ENCODE measurements around the gene MTUS2. TPM values are rescaled to one million over a fixed set of nuclear protein-coding genes. Genes with fewer than 3 reads are reported as not detected.

The MTUS2 gene
- total and polyA plus RNA-seq, 2 experiments from 2014 or later, result 3.0 to 4.3 TPM

GRCh38 chr13:29504691-29505090 is 684.6 kb downstream of the MTUS2 start:
- no peaks in the 10 kb centered on the region for H4K20me1 ChIP-seq (ENCODE audit: insufficient read depth, poor library complexity, severe bottlenecking)
- H3K4me2 ChIP-seq, result no peak overlapping the region
- peaks cover 13% of the 10 kb centered on the region for H3K27me3 ChIP-seq
- TF ChIP-seq CTCF (IDR thresholded peaks at IDR 0.05; ENCODE audit: poor library complexity), result no peak
- TF ChIP-seq EZH2 (IDR thresholded peaks at IDR 0.05; ENCODE audit: borderline replicate concordance), result no peak
- TF ChIP-seq EZH2phosphoT487 (IDR thresholded peaks at IDR 0.05; ENCODE audit: low read depth, severe bottlenecking, unreplicated experiment), result no peak
- H3K9me2 ChIP-seq (replicated peaks; ENCODE audit: insufficient read depth), result no peaks in the 10 kb centered on the region
- H2AFZ ChIP-seq, result no peak overlapping the region
- H3K9me3 ChIP-seq (ENCODE audit: low read depth), result no peaks in the 10 kb centered on the region
- H3K27ac ChIP-seq, result no peak overlapping the region
- WGBS (ENCODE audit: low lambda C conversion rate, missing lambda C conversion rate), result 93% methylated on average over 14 of the region's 15 CpGs
- no peaks in the 10 kb centered on the region for H3K79me2 ChIP-seq
- H3K4me1 ChIP-seq (ENCODE audit: insufficient read depth), result peaks cover 7% of the 10 kb centered on the region
- no peak overlapping the region for H3K4me3 ChIP-seq
- no peak for DNase-seq (ENCODE audit: low spot score)
- no peaks in the 10 kb centered on the region for H3K36me3 ChIP-seq (replicated peaks; ENCODE audit: insufficient read depth, low read depth)

- peaks cover 7% of the 10 kb centered on the region for H3K4me1 ChIP-seq (ENCODE audit: insufficient read depth)
- no peaks in the 10 kb centered on the region for H3K9me2 ChIP-seq (replicated peaks; ENCODE audit: insufficient read depth)
- H3K36me3 ChIP-seq (replicated peaks; ENCODE audit: insufficient read depth, low read depth), result no peaks in the 10 kb centered on the region
- no peaks in the 10 kb centered on the region for H3K79me2 ChIP-seq
- no peak for TF ChIP-seq EZH2phosphoT487 (IDR thresholded peaks at IDR 0.05; ENCODE audit: low read depth, severe bottlenecking, unreplicated experiment)
- no peaks in the 10 kb centered on the region for H4K20me1 ChIP-seq (ENCODE audit: insufficient read depth, poor library complexity, severe bottlenecking)
- no peak overlapping the region for H3K4me3 ChIP-seq
- H3K4me2 ChIP-seq, result no peak overlapping the region
- WGBS (ENCODE audit: low lambda C conversion rate, missing lambda C conversion rate), result 88% methylated on average over 16 of the region's 17 CpGs
- no peak for DNase-seq (ENCODE audit: low spot score)
- H3K27ac ChIP-seq, result no peak overlapping the region
- peaks cover 13% of the 10 kb centered on the region for H3K27me3 ChIP-seq
- no peak overlapping the region for H2AFZ ChIP-seq
- no peaks in the 10 kb centered on the region for H3K9me3 ChIP-seq (ENCODE audit: low read depth)
Observed at GRCh38 chr13:29505511-29505910, 685.4 kb downstream of the MTUS2 start.

GRCh38 chr13:29505950-29506349 is 685.8 kb downstream of the MTUS2 start:
- DNase-seq (ENCODE audit: low spot score), result no peak
- no peaks in the 10 kb centered on the region for H3K79me2 ChIP-seq
- no peak overlapping the region for H3K4me3 ChIP-seq
- no peak overlapping the region for H3K4me2 ChIP-seq
- no peak overlapping the region for H2AFZ ChIP-seq
- no peaks in the 10 kb centered on the region for H3K36me3 ChIP-seq (replicated peaks; ENCODE audit: insufficient read depth, low read depth)
- H3K4me1 ChIP-seq (ENCODE audit: insufficient read depth), result peaks cover 7% of the 10 kb centered on the region
- no peak overlapping the region for H3K27ac ChIP-seq
- H3K9me2 ChIP-seq (replicated peaks; ENCODE audit: insufficient read depth), result no peaks in the 10 kb centered on the region
- no peaks in the 10 kb centered on the region for H3K9me3 ChIP-seq (ENCODE audit: low read depth)
- no peaks in the 10 kb centered on the region for H4K20me1 ChIP-seq (ENCODE audit: insufficient read depth, poor library complexity, severe bottlenecking)
- 92% methylated on average over 10 of the region's 10 CpGs for WGBS (ENCODE audit: low lambda C conversion rate, missing lambda C conversion rate)
- peaks cover 12% of the 10 kb centered on the region for H3K27me3 ChIP-seq
- TF ChIP-seq EZH2phosphoT487 (IDR thresholded peaks at IDR 0.05; ENCODE audit: low read depth, severe bottlenecking, unreplicated experiment) (no peak), EZH2 (IDR thresholded peaks at IDR 0.05; ENCODE audit: borderline replicate concordance) (no peak), CTCF (IDR thresholded peaks at IDR 0.05; ENCODE audit: poor library complexity) (no peak)

- no peaks in the 10 kb centered on the region for H4K20me1 ChIP-seq (ENCODE audit: insufficient read depth, poor library complexity, severe bottlenecking)
- no peak overlapping the region for H3K27ac ChIP-seq
- H3K4me1 ChIP-seq (ENCODE audit: insufficient read depth), result peaks cover 7% of the 10 kb centered on the region
- H3K4me2 ChIP-seq, result no peak overlapping the region
- 86% methylated on average over 14 of the region's 14 CpGs for WGBS (ENCODE audit: low lambda C conversion rate, missing lambda C conversion rate)
- peaks cover 10% of the 10 kb centered on the region for H3K27me3 ChIP-seq
- no peaks in the 10 kb centered on the region for H3K79me2 ChIP-seq
- H3K4me3 ChIP-seq, result no peak overlapping the region
- no peak overlapping the region for H2AFZ ChIP-seq
- H3K9me2 ChIP-seq (replicated peaks; ENCODE audit: insufficient read depth), result no peaks in the 10 kb centered on the region
- TF ChIP-seq EZH2phosphoT487 (IDR thresholded peaks at IDR 0.05; ENCODE audit: low read depth, severe bottlenecking, unreplicated experiment), result no peak
- TF ChIP-seq CTCF (IDR thresholded peaks at IDR 0.05; ENCODE audit: poor library complexity), result no peak
- no peak for TF ChIP-seq EZH2 (IDR thresholded peaks at IDR 0.05; ENCODE audit: borderline replicate concordance)
- no peaks in the 10 kb centered on the region for H3K9me3 ChIP-seq (ENCODE audit: low read depth)
- DNase-seq (ENCODE audit: low spot score), result no peak
- H3K36me3 ChIP-seq (replicated peaks; ENCODE audit: insufficient read depth, low read depth), result no peaks in the 10 kb centered on the region
Observed at GRCh38 chr13:29507356-29507755, 687.2 kb downstream of the MTUS2 start.

Measured in hepatocyte (in vitro differentiated cells).